Aorta (tissue), 5 donors: Measurements from ENCODE around the gene CDPF1. TPM values are rescaled to one million over a fixed set of nuclear protein-coding genes. Genes with fewer than 3 reads are reported as not detected.

Experiments used
- ATAC-seq: fragments of 200-7000 bp; cut with Tn5 transposase; one replicate; pipeline ENCODE4 v1.9.1; 2022; ENCODE audit warnings: moderate library complexity; ENCODE audit not compliant: low FRiP score
- DNase-seq, 2 donors: peaks; one replicate each; pipeline ENCODE4 v3.0.0-alpha.2; 2020
- H3K27ac ChIP-seq, 2 donors: one replicate each; pipeline ENCODE4 v1.5.1; 2013; ENCODE audit warnings: low read length in 2 of 2, mild to moderate bottlenecking in 2 of 2, moderate library complexity in 2 of 2, control low read depth in 1 of 2, inconsistent platforms in 1 of 2, low read depth in 1 of 2
- H3K27me3 ChIP-seq, 2 donors: one replicate each; pipeline ENCODE4 v1.6.1; 2013; ENCODE audit warnings: control low read depth in 1 of 2, low read length in 1 of 2, mild to moderate bottlenecking in 1 of 2, moderate library complexity in 1 of 2; ENCODE audit not compliant: insufficient read depth in 2 of 2, control insufficient read depth in 1 of 2
- H3K36me3 ChIP-seq, 2 donors: one replicate each; pipeline ENCODE4 v1.6.1; 2013; ENCODE audit warnings: control low read depth in 1 of 2, low read length in 1 of 2, mild to moderate bottlenecking in 1 of 2; ENCODE audit not compliant: insufficient read depth in 2 of 2, control insufficient read depth in 1 of 2
- H3K4me1 ChIP-seq, 2 donors: one replicate each; pipeline ENCODE4 v1.6.1; 2013; ENCODE audit warnings: low read length in 2 of 2, control low read depth in 1 of 2, mild to moderate bottlenecking in 1 of 2, moderate library complexity in 1 of 2; ENCODE audit not compliant: insufficient read depth in 2 of 2, control insufficient read depth in 1 of 2
- H3K4me3 ChIP-seq, 2 donors: one replicate each; pipeline ENCODE4 v1.5.1; 2013; ENCODE audit warnings: low read length in 2 of 2, control low read depth in 1 of 2, mild to moderate bottlenecking in 1 of 2
- H3K9me3 ChIP-seq: one replicate; pipeline ENCODE4 v1.6.1; 2013; ENCODE audit warnings: mild to moderate bottlenecking, low read length; ENCODE audit not compliant: control insufficient read depth
- WGBS, 2 donors: extraction: QIAGEN DNeasy Blood & Tissue Kit; methylation state at CpG; one replicate each; pipeline ENCODE4 v1.1.7; 2013; 5-methylcytosine and 5-hydroxymethylcytosine counted together
- intact Hi-C, 2 donors: fragments of 100-400 bp; cut with DNase I; formaldehyde crosslinking; loops; one replicate each; pipeline versions ENCODE4 v1.14.2 to v1.15.0; 2022
- polyA plus RNA-seq, 2 donors: library from polyadenylated mRNA; stranded (reverse); fragments of 200-250 nt; gene quantifications; one replicate each; pipeline ENCODE4 v1.2.3, GENCODE V29; 2013
- total RNA-seq, 2 donors: library from RNA; stranded (reverse); fragmentation: NEBNext Ultra II Directional; extraction: Animal tissue kit (Norgen Biotek cat#: 25700); gene quantifications; one replicate each; pipeline ENCODE4 v1.2.1, GENCODE V29; 2021
- donor health status: healthy with polysubstance abuse.
- donor health status: Bipolar disorder and iron deficiency.
- donor health status: DM: no; HTN: no; CAD: no.
- donor health status: DM: no; HTN: no; CAD: no.
- donor health status: DM: yes; HTN: yes; CAD: no.

Gene CDPF1
- total and polyA plus RNA-seq, 4 donors: 4.1 to 17.8 (median 9.9) TPM

DNA sequence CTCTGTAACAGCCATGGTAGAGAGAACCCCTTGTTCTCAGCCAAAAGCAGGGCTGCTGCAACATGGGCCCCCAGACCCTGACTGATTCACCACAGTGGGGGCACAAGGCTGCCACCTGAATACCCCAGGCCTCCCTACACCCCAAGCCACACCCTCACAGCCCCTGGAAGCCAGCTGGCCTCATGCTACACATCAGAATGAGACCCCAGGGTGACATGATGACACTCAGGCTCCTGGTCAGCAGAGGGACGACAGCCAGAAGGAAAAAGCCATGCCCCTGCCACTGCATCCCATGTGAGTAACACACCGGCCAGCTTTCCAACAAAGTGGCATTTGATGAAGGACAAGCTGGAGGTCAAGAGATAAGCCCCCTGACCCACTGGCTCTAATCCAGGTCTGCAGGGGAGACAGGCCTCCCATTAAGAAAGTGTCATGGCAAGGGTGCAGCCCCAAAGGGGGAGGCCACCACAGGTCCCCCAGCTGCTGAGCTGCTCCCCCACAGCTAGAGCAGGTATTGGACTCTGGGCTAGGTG lies 2.6 kb downstream of the CDPF1 start:
- DNase-seq: peak in 1 of 2 donors; percentile 51
- Histone ChIP-seq H3K36me3 (no peaks in the 10 kb centered on the region), H3K27me3 (no peaks in the 10 kb centered on the region), H3K27ac (no peak overlapping the region), H3K4me3 (no peak overlapping the region), H3K4me1 (no peaks in the 10 kb centered on the region), H3K9me3 (no peaks in the 10 kb centered on the region)
- intact Hi-C loops: loop anchor here in 1 of 2 donors (10.0 kb wide), 1 partner anchor 93 kb away; the partner anchor contains the start of gene PPARA
- no peak for ATAC-seq
- 92 to 95% methylated on average over 2 of the region's 2 CpGs for WGBS, 2 donors

DNA sequence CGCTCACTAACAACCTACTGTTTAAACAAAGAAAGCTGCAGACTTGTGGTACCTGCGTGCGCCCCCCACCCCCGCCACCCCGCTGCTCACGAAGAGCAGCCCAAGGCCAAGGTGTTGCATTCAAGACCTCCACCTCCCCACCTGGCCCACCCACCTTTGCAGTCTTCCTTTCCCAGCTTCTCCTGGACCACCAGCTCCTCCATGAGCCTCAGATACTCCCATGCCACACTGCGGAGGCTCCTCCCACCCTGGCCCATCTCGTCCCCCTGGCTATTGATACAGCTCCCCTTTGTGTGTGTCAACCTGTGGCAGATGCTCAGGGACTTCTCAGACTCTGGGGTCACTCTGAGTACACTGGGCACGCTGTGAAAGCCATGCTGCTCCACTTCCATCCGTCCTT lies 3.9 kb downstream of the CDPF1 start:
- H3K36me3 ChIP-seq: no peaks in the 10 kb centered on the region
- no peaks in the 10 kb centered on the region for H3K27me3 ChIP-seq
- ATAC-seq (no peak), DNase-seq (peak in 1 of 2 donors; percentile 55)
- H3K4me1 ChIP-seq: no peaks in the 10 kb centered on the region
- WGBS, 2 donors: 94 to 95% methylated on average over 10 of the region's 10 CpGs
- intact Hi-C loops: loop anchor here in 1 of 2 donors (10.0 kb wide), 1 partner anchor 91 kb away; the partner anchor contains the start of gene PPARA
- H3K27ac ChIP-seq: no peak overlapping the region
- H3K9me3 ChIP-seq: no peaks in the 10 kb centered on the region
- H3K4me3 ChIP-seq: no peak overlapping the region

DNA sequence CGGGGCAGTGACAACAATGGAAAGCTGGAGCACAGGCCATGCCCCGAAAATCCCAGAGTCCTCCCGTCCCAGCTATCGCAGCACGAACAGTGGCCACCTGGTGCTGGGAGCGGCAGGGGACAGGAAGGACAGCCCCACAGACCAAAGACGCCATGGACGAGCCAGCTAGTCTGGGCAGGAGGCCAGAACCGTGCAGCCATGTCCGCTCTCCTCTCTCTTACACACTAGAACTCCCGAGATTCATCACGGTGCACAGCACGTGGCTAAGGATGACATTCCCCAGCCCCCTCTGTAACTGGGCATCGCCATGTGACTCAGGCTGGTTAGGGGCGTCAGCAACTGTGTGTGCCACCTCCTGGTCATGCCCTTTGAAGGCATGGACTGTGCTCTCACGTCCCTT lies 4.6 kb downstream of the CDPF1 start:
- Histone ChIP-seq H3K27ac (no peak overlapping the region), H3K36me3 (no peaks in the 10 kb centered on the region), H3K4me1 (no peaks in the 10 kb centered on the region), H3K9me3 (no peaks in the 10 kb centered on the region), H3K27me3 (no peaks in the 10 kb centered on the region), H3K4me3 (no peak overlapping the region)
- DNase-seq (peak in 1 of 2 donors; percentile 74), ATAC-seq (peak; percentile 2)
- WGBS, 2 donors: 51% methylated on average over 16 of the region's 16 CpGs
- intact Hi-C loops: loop anchor here in 1 of 2 donors (10.0 kb wide), 1 partner anchor 91 kb away; the partner anchor contains the start of gene PPARA

DNA sequence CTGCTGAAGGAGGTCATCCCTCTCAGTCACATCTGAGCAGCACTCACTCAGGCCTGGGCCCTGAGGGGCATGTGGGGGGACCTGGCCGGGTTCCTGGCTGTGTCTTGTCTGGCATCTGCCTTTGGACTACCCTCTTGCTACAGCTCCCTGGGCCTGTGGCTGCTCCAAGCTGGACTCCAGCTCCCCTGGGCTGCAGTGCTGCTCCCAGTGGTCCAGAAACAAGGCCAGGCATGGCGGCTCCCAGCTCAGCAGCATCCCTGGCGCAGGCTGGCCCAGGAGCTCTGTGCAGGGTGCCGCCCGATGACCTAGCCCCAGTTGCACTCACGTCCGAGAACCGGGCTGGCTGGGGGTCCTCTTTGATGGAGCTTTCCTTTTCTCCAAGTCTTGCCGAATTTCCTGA lies 5.3 kb downstream of the CDPF1 start:
- ATAC-seq (no peak), DNase-seq (no peak)
- intact Hi-C loops: loop anchor here in 1 of 2 donors (10.0 kb wide), 1 partner anchor 90 kb away; the partner anchor contains the start of gene PPARA
- H3K27ac ChIP-seq: no peak overlapping the region
- WGBS, 2 donors: 90 to 93% methylated on average over 9 of the region's 9 CpGs
- H3K4me3 ChIP-seq: no peak overlapping the region
- no peaks in the 10 kb centered on the region for H3K27me3 ChIP-seq
- H3K36me3 ChIP-seq: no peaks in the 10 kb centered on the region
- H3K9me3 ChIP-seq: no peaks in the 10 kb centered on the region
- H3K4me1 ChIP-seq: no peaks in the 10 kb centered on the region

DNA sequence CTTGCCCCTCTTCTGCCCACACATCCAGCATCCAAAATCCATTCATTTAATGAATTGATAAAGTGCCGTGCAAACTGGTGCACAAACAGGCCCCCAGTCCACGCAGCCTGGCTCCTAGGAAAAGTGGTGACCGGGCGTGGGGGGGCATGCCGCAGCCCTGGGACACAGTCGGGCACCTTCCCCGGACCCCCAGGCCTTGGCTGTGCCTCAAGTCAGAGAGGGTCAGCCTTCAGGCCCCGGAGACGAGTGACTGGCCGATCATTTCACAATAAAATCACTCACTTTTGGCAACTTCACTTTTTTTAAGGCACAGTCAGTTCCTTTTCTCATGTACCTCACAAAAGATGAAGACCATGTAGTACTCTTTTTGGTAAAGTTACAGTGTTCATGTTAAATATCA lies 8.0 kb downstream of the CDPF1 start:
- H3K4me1 ChIP-seq: no peaks in the 10 kb centered on the region
- ATAC-seq (no peak), DNase-seq (no peak)
- H3K36me3 ChIP-seq: no peaks in the 10 kb centered on the region
- intact Hi-C loops: loop anchor here in 1 of 2 donors (10.0 kb wide), 1 partner anchor 87 kb away; the partner anchor contains the start of gene PPARA
- no peak overlapping the region for H3K4me3 ChIP-seq
- 78 to 81% methylated on average over 10 of the region's 10 CpGs for WGBS, 2 donors
- H3K27me3 ChIP-seq: no peaks in the 10 kb centered on the region
- no peak overlapping the region for H3K27ac ChIP-seq
- no peaks in the 10 kb centered on the region for H3K9me3 ChIP-seq

DNA sequence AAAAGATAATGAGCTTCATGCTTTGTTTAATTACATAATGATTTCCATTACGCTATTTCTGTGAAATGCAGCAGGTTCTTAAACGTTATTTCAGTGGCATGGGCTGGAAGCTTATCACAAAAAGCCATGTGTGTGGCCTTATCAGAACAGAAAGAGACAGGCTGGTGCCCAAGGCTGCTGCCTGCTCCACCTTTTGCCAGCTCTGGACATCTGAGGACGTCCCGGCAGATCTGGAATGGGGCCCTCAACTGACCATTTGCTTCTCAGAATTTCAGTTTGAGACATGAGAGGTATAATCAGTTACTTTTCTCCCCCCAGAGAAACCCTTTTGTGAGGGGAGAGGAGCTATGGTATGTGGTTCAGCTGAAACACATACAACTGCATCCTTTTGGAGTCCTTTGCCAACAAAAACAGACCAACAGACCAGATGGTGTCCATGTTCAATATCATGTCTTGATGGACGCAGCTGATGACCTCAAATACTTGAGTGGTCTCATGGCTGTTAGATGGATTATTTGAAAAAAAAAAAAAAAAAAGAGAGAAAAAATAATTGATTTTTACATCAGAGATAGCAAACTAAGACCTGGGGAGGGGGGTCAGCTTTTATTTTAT lies 8.6 kb downstream of the CDPF1 start:
- intact Hi-C loops: loop anchor here in 1 of 2 donors (10.0 kb wide), 1 partner anchor 87 kb away; the partner anchor contains the start of gene PPARA
- Histone ChIP-seq H3K4me1 (no peaks in the 10 kb centered on the region), H3K4me3 (no peak overlapping the region), H3K9me3 (no peaks in the 10 kb centered on the region), H3K27ac (no peak overlapping the region), H3K27me3 (no peaks in the 10 kb centered on the region), H3K36me3 (no peaks in the 10 kb centered on the region)
- 58 to 64% methylated on average over 5 of the region's 5 CpGs for WGBS, 2 donors
- no peak for ATAC-seq
- no peak for DNase-seq

DNA sequence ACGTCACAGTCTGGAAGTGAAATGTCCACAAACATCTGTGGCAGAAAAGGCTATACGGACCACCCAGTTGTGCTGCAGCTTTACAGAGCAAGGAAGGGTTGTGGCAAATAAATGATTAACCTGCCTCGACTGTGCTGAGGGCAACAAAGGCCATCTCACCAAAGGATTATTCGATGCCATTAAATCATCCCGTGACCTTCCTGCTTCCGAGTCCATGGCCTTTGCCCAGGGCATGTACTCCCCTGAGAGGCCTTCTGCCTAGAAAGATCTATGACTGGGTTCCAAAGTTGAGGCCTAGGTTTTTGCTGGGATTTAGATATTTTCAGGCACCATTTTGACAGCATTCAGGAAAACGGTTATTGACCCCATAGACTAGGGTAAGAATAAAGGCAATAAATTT lies 9.2 kb downstream of the CDPF1 start:
- H3K9me3 ChIP-seq: no peaks in the 10 kb centered on the region
- H3K36me3 ChIP-seq: no peaks in the 10 kb centered on the region
- H3K4me3 ChIP-seq: no peak overlapping the region
- ATAC-seq (no peak), DNase-seq (no peak)
- intact Hi-C loops: loop anchor here in 1 of 2 donors (10.0 kb wide), 1 partner anchor 86 kb away; the partner anchor contains the start of gene PPARA
- no peaks in the 10 kb centered on the region for H3K27me3 ChIP-seq
- H3K27ac ChIP-seq: no peak overlapping the region
- WGBS, 2 donors: 72 to 77% methylated on average over 7 of the region's 7 CpGs
- no peaks in the 10 kb centered on the region for H3K4me1 ChIP-seq

DNA sequence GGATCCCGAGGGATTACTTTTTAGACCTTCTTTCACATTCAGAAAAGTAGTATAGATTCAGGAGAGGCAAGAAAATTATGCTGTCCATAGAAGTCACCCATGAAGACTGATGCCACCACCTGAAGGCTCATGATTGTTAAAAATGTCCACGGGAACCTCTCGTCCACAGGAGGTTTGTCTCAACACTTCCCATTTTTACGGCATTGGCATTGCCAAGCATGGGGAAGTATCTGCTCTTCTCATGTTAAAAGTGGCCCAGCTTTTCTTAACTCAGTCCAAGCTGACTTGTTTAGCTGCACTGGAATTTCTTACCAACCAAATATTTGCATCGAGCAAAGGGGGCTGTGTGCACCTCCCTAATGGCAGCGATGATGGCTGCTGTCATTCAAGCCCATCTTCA lies 9.6 kb downstream of the CDPF1 start:
- no peak for ATAC-seq
- WGBS, 2 donors: 82% methylated on average over 6 of the region's 6 CpGs
- no peak for DNase-seq
- no peak overlapping the region for H3K4me3 ChIP-seq
- intact Hi-C loops: loop anchor here in 1 of 2 donors (10.0 kb wide), 1 partner anchor 86 kb away; the partner anchor contains the start of gene PPARA
- H3K4me1 ChIP-seq: no peaks in the 10 kb centered on the region
- H3K27ac ChIP-seq: no peak overlapping the region
- no peaks in the 10 kb centered on the region for H3K36me3 ChIP-seq
- H3K9me3 ChIP-seq: no peaks in the 10 kb centered on the region
- H3K27me3 ChIP-seq: no peaks in the 10 kb centered on the region

DNA sequence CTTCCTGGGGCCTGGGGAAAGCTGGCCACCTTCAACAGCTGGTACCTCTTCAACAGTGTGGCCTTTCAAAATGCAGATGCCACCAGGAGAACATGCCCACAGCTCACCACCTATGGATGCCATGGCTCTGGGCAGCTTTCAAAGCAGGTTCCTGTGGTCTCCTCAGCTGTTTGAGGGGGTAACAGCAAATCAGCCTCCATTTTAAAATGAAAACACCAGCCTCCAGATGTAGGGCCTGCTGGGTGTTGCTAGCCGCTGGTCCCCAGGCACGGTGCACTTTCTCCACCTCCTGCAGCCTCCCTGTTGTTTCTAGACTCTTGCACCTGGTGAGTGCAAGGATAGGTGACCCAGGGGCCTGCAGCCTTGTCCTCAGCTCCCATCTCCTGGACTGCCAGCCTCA lies 10.0 kb downstream of the CDPF1 start:
- Histone ChIP-seq H3K9me3 (no peaks in the 10 kb centered on the region), H3K27ac (no peak overlapping the region), H3K27me3 (no peaks in the 10 kb centered on the region), H3K36me3 (peaks cover 0 to 1% of the 10 kb centered on the region in 2 donors), H3K4me3 (no peak overlapping the region), H3K4me1 (no peaks in the 10 kb centered on the region)
- no peak for ATAC-seq
- intact Hi-C loops: loop anchor here in 1 of 2 donors (10.0 kb wide), 1 partner anchor 85 kb away; the partner anchor contains the start of gene PPARA
- WGBS, 2 donors: 93 to 95% methylated on average over 2 of the region's 2 CpGs
- no peak for DNase-seq
